ENCODE data around the gene WSCD2.

Gene WSCD2

DNA sequence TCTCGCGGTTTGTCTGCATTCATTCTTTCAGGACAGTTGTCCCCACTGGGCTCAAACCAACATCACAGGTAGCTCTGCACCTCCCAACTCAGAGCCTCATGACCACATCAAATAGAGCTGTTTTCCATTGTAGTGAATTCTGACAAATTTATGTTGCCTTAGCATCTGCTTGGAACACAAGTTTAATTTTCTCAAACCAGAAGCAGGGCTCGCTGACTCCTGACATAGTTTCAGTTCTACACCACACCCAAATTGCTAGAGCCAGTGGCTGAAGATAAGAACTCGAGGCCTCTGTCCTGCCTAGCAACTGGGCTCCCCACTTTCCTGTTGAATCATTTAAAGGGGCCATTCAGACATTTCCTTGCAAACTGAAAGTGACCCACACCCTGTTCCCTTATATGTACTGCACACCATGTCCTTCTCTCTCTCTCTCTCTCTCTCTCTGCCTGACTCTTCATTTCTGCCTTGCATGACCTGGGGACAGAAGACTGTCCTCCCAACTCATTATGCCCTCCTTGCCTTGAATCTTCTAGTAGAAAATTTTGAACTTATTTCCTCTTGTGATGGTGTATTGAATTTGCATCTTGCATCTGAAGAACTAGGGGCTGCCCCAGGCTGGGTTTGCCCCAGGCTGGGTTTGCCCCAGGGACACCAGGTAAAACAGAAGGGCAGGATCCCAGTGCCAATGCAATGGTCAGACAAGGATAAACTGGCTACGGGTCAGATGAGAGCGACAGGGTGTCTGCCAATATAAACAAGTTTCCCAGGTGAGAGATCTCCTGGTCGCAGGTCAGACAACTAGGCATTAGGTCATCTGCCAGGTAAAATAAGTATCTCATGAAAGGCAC is 9.7 kb upstream of the WSCD2 start:
- TF ChIP-seq, protein P1, sequence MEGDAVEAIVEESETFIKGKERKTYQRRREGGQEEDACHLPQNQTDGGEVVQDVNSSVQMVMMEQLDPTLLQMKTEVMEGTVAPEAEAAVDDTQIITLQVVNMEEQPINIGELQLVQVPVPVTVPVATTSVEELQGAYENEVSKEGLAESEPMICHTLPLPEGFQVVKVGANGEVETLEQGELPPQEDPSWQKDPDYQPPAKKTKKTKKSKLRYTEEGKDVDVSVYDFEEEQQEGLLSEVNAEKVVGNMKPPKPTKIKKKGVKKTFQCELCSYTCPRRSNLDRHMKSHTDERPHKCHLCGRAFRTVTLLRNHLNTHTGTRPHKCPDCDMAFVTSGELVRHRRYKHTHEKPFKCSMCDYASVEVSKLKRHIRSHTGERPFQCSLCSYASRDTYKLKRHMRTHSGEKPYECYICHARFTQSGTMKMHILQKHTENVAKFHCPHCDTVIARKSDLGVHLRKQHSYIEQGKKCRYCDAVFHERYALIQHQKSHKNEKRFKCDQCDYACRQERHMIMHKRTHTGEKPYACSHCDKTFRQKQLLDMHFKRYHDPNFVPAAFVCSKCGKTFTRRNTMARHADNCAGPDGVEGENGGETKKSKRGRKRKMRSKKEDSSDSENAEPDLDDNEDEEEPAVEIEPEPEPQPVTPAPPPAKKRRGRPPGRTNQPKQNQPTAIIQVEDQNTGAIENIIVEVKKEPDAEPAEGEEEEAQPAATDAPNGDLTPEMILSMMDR (IDR thresholded peaks at IDR 0.05; ENCODE audit: low read depth, low read length, missing control alignments): no peak
- DNase-seq (ENCODE audit: low read depth): no peak
- in situ Hi-C loops (cut with HindIII; ENCODE audit: low sequenced_read_pairs): no loop called here
- no peak overlapping the region for H3K4me3 ChIP-seq (ENCODE audit: low read depth, low read length)

DNA sequence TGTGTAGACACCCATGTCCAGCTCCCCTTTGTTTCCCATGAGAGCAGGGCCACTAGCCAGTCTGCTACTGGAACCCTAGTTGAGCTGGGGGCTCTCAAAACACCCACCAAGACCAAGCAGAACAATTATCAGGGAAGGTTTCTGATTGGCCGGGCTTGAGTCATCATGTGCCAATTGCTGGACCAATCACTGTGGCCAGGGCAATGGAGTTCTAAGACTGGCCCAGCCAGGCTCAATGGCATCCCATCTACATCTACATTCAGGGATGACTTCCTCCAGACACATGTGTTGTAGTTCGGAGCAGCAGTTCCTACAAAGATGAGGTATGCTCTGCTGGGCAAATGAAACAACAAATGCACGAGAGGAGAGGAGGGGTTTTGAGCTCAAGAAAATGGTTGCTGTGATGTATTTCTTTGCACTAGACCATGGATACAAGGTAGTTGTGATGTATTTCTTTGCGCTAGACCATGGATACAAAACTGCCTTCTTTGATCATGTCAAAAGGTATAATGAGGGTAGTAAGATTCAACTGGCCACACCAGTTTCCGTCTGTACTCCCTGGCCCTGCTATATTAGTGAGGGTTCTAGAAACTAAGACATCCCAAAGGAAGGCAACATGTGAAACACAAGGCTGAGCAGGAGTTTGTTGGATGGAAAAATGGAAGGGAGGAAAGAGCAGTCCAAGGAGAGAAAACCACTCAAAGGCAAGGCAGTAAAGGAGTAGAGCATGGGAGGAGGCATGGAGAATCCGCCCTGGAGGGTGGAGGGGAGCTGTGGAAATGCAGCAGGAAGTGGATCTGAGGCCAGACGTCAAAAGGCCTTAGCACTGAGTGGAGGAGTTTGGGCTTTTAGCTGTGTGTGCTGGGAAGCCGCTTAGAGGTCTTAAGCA is 8.9 kb upstream of the WSCD2 start:
- no peak overlapping the region for H3K4me3 ChIP-seq (ENCODE audit: low read depth, low read length)
- no peak for DNase-seq (ENCODE audit: low read depth)
- TF ChIP-seq, protein P1 (IDR thresholded peaks at IDR 0.05; ENCODE audit: low read depth, low read length, missing control alignments): no peak
- in situ Hi-C loops (cut with HindIII; ENCODE audit: low sequenced_read_pairs): no loop called here

DNA sequence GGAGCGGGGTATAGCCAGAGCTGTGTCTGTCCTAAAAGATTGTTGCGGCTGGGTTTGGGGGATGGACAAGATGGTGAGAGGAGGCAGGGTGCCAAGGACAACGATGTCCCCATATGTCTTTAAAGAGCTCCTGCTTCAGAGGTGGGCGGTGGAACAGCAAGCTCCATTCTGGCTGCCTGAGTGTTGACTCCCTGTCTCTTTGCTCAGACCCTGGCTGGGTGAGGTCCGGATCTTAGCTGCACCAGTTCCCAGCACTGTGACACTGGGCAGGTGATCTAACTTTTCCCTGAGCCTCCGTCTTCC is 8.3 kb upstream of the WSCD2 start:
- no peak for DNase-seq (ENCODE audit: low read depth)
- TF ChIP-seq, protein P1 (IDR thresholded peaks at IDR 0.05; ENCODE audit: low read depth, low read length, missing control alignments): no peak
- H3K4me3 ChIP-seq (ENCODE audit: low read depth, low read length): no peak overlapping the region
- in situ Hi-C loops (cut with HindIII; ENCODE audit: low sequenced_read_pairs): no loop called here

DNA sequence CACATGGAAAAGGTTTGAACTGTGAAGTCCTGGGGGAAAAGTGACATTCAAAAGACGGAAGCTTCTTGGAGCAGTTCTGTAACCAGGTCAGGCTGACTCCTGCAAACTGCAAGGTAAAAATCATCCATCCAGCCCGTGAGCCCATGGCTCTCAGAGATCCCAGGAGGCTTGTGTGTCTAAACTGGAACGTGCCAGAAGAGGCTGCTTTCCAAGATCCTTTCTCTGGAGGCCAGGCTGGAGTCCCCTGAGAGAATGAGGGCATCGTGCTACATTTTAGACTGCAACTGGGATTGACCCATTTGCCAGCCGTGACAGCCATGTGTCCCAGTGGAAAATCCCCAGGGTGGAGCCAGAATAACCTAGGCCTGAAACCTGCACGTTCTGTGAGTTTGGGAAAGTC is 7.8 kb upstream of the WSCD2 start:
- DNase-seq (ENCODE audit: low read depth): no peak
- in situ Hi-C loops (cut with HindIII; ENCODE audit: low sequenced_read_pairs): no loop called here
- TF ChIP-seq, protein P1 (IDR thresholded peaks at IDR 0.05; ENCODE audit: low read depth, low read length, missing control alignments): no peak
- H3K4me3 ChIP-seq (ENCODE audit: low read depth, low read length): no peak overlapping the region

DNA sequence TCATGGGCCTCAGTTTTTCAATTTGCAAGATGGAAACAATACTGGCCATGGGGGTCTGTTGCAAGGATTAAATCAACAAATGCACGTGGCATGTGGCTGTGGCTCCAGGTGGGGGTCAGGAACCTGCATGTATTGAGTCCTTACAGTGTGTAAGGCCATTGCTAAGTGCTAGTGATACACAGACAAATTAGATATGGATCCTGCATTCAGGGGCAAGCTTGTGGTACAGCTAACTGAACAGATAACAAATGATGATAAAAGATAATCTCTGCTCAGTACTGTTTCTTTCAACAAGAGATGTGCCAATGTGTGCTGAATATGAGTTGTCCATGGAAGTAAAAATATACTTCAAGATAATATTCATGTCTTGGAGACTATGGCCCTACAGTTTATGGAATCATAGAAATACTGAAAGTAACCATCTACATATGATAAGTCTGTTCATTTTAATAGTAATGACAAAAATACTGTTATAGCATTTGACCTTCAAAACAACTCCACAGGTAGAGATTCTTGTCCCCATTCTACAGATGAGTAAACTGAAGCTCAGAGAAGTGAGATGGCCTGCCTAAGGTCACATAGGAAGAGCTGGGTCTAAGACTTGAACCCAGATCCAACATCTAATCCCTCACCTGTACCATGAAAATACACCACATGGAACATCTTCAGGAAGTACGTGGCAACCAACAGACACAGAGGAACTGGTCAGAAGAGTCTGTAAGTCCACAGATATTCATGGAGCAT is 7.2 kb upstream of the WSCD2 start:
- no peak for DNase-seq (ENCODE audit: low read depth)
- no peak overlapping the region for H3K4me3 ChIP-seq (ENCODE audit: low read depth, low read length)

DNA sequence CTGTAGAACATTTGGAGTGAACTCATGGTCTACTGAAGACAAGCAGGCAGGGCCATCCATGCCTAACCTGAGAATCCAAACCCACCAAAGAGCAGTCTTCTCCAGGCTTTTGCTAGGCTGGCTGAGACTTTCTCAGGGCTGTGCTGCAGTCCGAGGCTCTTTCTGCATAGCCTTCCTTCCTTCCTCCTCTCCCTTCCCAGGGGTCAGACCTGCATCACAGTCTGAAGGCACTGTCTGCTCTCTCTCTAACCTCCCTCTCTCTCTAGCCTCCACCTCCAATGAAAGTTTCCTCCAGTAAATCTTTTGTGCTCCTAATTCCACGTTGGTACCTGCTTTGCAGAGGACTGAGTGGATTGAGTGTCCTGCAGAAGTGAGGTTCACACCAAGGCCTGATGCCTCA is 6.4 kb upstream of the WSCD2 start:
- TF ChIP-seq, protein P1 (IDR thresholded peaks at IDR 0.05; ENCODE audit: low read depth, low read length, missing control alignments): no peak
- no peak overlapping the region for H3K4me3 ChIP-seq (ENCODE audit: low read depth, low read length)
- in situ Hi-C loops (cut with HindIII; ENCODE audit: low sequenced_read_pairs): no loop called here
- no peak for DNase-seq (ENCODE audit: low read depth)

More for the DNA sequence above, 7.2 kb upstream of the WSCD2 start:
- in situ Hi-C loops (cut with HindIII; ENCODE audit: low sequenced_read_pairs): no loop called here
- TF ChIP-seq, protein P1 (IDR thresholded peaks at IDR 0.05; ENCODE audit: low read depth, low read length, missing control alignments): no peak
